ENCODE measurements around the gene SEC16A.

GRCh38 chr9:136422876-136423275 is 60.0 kb downstream of the SEC16A start:
- TF ChIP-seq TAF1 (IDR thresholded peaks at IDR 0.05; ENCODE audit: low read depth, low read length) (no peak), POLR2A (IDR thresholded peaks at IDR 0.05; ENCODE audit: low read depth, low read length) (no peak), POLR2AphosphoS5 (IDR thresholded peaks at IDR 0.05; ENCODE audit: low read depth, low read length) (no peak), SPI1 (IDR thresholded peaks at IDR 0.05; ENCODE audit: low read depth, low read length) (no peak), PAX5 (IDR thresholded peaks at IDR 0.05; ENCODE audit: insufficient read depth, low read length, severe bottlenecking) (no peak)
